ENCODE results near the gene FCRLB. TPM values are rescaled to one million over a fixed set of nuclear protein-coding genes. Genes with fewer than 3 reads are reported as not detected.

Gene FCRLB
- total and polyA plus RNA-seq, 2 of the 13 experiments (the other 11 are each of a cell fraction or from before 2014, with no cell fraction given), result 0.08 to 0.11 TPM

DNA sequence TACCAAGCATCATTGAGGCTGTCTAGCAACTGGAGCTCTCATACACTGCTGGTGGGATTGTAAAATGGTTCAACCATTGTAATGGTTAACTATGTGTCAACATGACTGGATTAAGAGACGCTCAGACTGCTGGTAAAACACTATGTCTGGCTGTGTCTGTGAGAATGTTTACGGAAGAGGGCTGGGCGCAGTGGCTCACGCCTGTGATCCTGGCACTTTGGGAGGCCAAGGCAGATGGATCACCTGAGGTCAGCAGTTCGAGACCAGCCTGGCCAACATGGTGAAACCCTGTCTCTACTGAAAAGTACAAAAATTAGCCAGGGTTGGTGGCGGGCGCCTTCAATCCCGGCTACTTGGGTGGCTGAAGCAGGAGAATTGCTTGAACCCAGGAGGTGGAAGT lies 19.1 kb upstream of the FCRLB start (continued):
- TF ChIP-seq EEA1 (CRISPR knock-in tag; IDR thresholded peaks at IDR 0.05; ENCODE audit: borderline replicate concordance), result no peak
- TF ChIP-seq, protein P1, sequence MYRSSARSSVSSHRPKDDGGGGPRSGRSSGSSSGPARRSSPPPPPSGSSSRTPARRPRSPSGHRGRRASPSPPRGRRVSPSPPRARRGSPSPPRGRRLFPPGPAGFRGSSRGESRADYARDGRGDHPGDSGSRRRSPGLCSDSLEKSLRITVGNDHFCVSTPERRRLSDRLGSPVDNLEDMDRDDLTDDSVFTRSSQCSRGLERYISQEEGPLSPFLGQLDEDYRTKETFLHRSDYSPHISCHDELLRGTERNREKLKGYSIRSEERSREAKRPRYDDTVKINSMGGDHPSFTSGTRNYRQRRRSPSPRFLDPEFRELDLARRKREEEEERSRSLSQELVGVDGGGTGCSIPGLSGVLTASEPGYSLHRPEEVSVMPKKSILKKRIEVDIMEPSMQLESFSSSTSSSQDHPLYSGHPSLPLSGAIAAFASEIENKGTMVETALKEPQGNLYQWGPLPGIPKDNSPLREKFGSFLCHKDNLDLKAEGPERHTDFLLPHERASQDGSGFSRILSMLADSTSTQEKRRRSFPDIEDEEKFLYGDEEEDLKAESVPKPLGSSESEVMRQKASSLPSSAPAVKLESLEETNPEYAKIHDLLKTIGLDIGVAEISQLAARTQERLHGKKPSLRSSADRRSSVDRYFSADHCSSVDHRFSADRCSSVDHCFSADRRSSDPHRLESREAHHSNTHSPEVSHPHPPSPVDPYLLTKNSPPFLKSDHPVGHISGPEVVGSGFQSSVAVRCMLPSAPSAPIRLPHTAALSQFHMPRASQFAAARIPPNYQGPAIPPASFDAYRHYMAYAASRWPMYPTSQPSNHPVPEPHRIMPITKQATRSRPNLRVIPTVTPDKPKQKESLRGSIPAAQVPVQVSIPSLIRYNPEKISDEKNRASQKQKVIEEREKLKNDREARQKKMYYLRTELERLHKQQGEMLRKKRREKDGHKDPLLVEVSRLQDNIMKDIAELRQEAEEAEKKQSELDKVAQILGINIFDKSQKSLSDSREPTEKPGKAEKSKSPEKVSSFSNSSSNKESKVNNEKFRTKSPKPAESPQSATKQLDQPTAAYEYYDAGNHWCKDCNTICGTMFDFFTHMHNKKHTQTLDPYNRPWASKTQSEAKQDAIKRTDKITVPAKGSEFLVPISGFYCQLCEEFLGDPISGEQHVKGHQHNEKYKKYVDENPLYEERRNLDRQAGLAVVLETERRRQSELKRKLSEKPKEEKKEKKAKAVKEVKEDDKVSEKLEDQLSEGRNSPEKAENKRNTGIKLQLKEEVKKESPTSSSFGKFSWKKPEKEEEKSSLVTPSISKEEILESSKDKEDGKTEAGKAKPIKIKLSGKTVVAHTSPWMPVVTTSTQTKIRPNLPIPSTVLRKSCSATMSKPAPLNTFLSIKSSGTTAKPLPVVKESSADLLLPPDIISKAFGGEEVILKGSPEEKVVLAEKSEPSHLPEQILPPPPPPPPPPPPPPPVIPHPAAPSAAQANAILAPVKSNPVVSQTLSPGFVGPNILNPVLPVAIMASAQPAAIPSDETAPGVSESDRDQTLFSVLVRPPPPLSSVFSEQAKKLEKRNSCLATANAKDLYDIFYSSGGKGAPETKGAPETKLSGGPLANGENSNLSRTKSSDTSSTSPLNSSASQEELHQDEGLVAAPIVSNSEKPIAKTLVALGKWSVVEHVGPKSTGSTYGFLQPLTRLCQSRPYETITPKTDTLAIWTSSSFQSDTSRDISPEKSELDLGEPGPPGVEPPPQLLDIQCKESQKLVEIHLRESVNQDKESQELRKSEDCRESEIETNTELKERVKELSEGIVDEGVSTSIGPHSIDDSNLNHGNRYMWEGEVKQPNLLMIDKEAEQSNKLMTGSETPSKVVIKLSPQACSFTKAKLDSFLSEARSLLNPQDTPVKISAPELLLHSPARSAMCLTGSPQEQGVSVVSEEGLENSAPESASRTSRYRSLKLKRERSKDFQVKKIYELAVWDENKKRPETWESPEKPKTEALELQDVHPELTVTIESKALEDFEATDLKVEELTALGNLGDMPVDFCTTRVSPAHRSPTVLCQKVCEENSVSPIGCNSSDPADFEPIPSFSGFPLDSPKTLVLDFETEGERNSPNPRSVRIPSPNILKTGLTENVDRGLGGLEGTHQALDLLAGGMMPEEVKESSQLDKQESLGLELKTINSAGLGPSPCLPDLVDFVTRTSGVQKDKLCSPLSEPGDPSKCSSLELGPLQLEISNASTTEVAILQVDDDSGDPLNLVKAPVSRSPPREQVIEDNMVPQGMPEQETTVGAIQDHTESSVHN (CRISPR knock-in tag; IDR thresholded peaks at IDR 0.05), result 0 out of 2 replicates have a peak, but pooled peaks have one; percentile 43
- TF ChIP-seq ZC3H4 (CRISPR knock-in tag; IDR thresholded peaks at IDR 0.05; ENCODE audit: borderline replicate concordance), result no peak
- TF ChIP-seq ZNF326 (CRISPR knock-in tag; IDR thresholded peaks at IDR 0.05; ENCODE audit: borderline replicate concordance), result no peak
- TF ChIP-seq CC2D1A (CRISPR knock-in tag; IDR thresholded peaks at IDR 0.05), result no peak
- TF ChIP-seq SALL1 (CRISPR knock-in tag; IDR thresholded peaks at IDR 0.05), result peak; percentile 83
- TF ChIP-seq NR2F1 (CRISPR knock-in tag; IDR thresholded peaks at IDR 0.05), result no peak
- TF ChIP-seq ZNF24 (IDR thresholded peaks at IDR 0.05), result no peak
- peak; percentile 74 for TF ChIP-seq FOXK2 (IDR thresholded peaks at IDR 0.05)
- TF ChIP-seq, protein P2, sequence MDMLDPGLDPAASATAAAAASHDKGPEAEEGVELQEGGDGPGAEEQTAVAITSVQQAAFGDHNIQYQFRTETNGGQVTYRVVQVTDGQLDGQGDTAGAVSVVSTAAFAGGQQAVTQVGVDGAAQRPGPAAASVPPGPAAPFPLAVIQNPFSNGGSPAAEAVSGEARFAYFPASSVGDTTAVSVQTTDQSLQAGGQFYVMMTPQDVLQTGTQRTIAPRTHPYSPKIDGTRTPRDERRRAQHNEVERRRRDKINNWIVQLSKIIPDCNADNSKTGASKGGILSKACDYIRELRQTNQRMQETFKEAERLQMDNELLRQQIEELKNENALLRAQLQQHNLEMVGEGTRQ (IDR thresholded peaks at IDR 0.05; ENCODE audit: low read depth, low read length), result no peak
- TF ChIP-seq, protein P2 (CRISPR knock-in tag; IDR thresholded peaks at IDR 0.05; ENCODE audit: borderline replicate concordance), result no peak
- peak; percentile 92 for TF ChIP-seq ELF1 (CRISPR knock-in tag; IDR thresholded peaks at IDR 0.05)
- TF ChIP-seq GFI1 (CRISPR knock-in tag; IDR thresholded peaks at IDR 0.05; ENCODE audit: borderline replicate concordance), result no peak
- no peak for TF ChIP-seq ZSCAN20 (CRISPR knock-in tag; IDR thresholded peaks at IDR 0.05; ENCODE audit: borderline replicate concordance)
- TF ChIP-seq ONECUT2 (CRISPR knock-in tag; IDR thresholded peaks at IDR 0.05), result no peak
- no peak for TF ChIP-seq SMARCC2 (IDR thresholded peaks at IDR 0.05)
- TF ChIP-seq, protein P3, sequence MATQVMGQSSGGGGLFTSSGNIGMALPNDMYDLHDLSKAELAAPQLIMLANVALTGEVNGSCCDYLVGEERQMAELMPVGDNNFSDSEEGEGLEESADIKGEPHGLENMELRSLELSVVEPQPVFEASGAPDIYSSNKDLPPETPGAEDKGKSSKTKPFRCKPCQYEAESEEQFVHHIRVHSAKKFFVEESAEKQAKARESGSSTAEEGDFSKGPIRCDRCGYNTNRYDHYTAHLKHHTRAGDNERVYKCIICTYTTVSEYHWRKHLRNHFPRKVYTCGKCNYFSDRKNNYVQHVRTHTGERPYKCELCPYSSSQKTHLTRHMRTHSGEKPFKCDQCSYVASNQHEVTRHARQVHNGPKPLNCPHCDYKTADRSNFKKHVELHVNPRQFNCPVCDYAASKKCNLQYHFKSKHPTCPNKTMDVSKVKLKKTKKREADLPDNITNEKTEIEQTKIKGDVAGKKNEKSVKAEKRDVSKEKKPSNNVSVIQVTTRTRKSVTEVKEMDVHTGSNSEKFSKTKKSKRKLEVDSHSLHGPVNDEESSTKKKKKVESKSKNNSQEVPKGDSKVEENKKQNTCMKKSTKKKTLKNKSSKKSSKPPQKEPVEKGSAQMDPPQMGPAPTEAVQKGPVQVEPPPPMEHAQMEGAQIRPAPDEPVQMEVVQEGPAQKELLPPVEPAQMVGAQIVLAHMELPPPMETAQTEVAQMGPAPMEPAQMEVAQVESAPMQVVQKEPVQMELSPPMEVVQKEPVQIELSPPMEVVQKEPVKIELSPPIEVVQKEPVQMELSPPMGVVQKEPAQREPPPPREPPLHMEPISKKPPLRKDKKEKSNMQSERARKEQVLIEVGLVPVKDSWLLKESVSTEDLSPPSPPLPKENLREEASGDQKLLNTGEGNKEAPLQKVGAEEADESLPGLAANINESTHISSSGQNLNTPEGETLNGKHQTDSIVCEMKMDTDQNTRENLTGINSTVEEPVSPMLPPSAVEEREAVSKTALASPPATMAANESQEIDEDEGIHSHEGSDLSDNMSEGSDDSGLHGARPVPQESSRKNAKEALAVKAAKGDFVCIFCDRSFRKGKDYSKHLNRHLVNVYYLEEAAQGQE (IDR thresholded peaks at IDR 0.05; ENCODE audit: borderline replicate concordance in 1 of 2, low read depth in 1 of 2, low read length in 2 of 2), result no peak
- no peak for TF ChIP-seq SP2 (CRISPR knock-in tag; IDR thresholded peaks at IDR 0.05)

Measured in HepG2 (cell line).